ENCODE data around the gene MAML3. TPM values are rescaled to one million over a fixed set of nuclear protein-coding genes. Genes with fewer than 3 reads are reported as not detected.

Gene MAML3
- total RNA-seq, 1 experiment from 2014 or later = 0.89 TPM

- ChIA-PET CTCF (interaction anchor here (0.6 to 1.0 kb wide), 3 partner anchors 173 to 754 kb away, joined by 3 to 5 read pairs (median 3); no protein-coding TSS in a partner anchor), POLR2A (no interaction called here)
- intact Hi-C loops (cut with micrococcal nuclease) = no loop called here
- H3K4me3 Mint-ChIP-seq (ENCODE audit: unreplicated experiment) = no peak overlapping the region
- no peaks in the 10 kb centered on the region for H3K36me3 Mint-ChIP-seq (ENCODE audit: insufficient read depth, unreplicated experiment)
- no peak for DNase-seq (ENCODE audit: unreplicated experiment)
- H3K27ac Mint-ChIP-seq (ENCODE audit: low read depth, unreplicated experiment) = no peak overlapping the region
- TF ChIP-seq, protein P1, sequence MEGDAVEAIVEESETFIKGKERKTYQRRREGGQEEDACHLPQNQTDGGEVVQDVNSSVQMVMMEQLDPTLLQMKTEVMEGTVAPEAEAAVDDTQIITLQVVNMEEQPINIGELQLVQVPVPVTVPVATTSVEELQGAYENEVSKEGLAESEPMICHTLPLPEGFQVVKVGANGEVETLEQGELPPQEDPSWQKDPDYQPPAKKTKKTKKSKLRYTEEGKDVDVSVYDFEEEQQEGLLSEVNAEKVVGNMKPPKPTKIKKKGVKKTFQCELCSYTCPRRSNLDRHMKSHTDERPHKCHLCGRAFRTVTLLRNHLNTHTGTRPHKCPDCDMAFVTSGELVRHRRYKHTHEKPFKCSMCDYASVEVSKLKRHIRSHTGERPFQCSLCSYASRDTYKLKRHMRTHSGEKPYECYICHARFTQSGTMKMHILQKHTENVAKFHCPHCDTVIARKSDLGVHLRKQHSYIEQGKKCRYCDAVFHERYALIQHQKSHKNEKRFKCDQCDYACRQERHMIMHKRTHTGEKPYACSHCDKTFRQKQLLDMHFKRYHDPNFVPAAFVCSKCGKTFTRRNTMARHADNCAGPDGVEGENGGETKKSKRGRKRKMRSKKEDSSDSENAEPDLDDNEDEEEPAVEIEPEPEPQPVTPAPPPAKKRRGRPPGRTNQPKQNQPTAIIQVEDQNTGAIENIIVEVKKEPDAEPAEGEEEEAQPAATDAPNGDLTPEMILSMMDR (IDR thresholded peaks at IDR 0.05; ENCODE audit: unreplicated experiment) = no peak
- no peaks in the 10 kb centered on the region for H3K9me3 Mint-ChIP-seq (ENCODE audit: unreplicated experiment)
- H3K4me1 Mint-ChIP-seq (ENCODE audit: insufficient read depth, unreplicated experiment) = peaks cover 7% of the 10 kb centered on the region
- BruUV-seq (replicated peaks) = no TSS peak
- no peaks in the 10 kb centered on the region for H3K27me3 Mint-ChIP-seq (ENCODE audit: insufficient read depth, unreplicated experiment)
These were observed 72.2 kb downstream of the MAML3 start for GRCh38 chr4:140081641-140082390.

- BruUV-seq (replicated peaks) = no TSS peak
- TF ChIP-seq, protein P1 (IDR thresholded peaks at IDR 0.05; ENCODE audit: unreplicated experiment) = no peak
- Mint-ChIP-seq H3K36me3 (ENCODE audit: insufficient read depth, unreplicated experiment) (no peaks in the 10 kb centered on the region), H3K4me1 (ENCODE audit: insufficient read depth, unreplicated experiment) (peaks cover 7% of the 10 kb centered on the region), H3K27me3 (ENCODE audit: insufficient read depth, unreplicated experiment) (no peaks in the 10 kb centered on the region), H3K27ac (ENCODE audit: low read depth, unreplicated experiment) (no peak overlapping the region), H3K4me3 (ENCODE audit: unreplicated experiment) (no peak overlapping the region), H3K9me3 (ENCODE audit: unreplicated experiment) (no peaks in the 10 kb centered on the region)
- ChIA-PET POLR2A (no interaction called here), CTCF (interaction anchor here (1.0 kb wide), 1 partner anchor 174 kb away, joined by 5 read pairs; no protein-coding TSS in a partner anchor)
- intact Hi-C loops (cut with micrococcal nuclease) = no loop called here
- DNase-seq (ENCODE audit: unreplicated experiment) = no peak
These were observed 73.1 kb downstream of the MAML3 start for GRCh38 chr4:140080883-140081282.

DNA sequence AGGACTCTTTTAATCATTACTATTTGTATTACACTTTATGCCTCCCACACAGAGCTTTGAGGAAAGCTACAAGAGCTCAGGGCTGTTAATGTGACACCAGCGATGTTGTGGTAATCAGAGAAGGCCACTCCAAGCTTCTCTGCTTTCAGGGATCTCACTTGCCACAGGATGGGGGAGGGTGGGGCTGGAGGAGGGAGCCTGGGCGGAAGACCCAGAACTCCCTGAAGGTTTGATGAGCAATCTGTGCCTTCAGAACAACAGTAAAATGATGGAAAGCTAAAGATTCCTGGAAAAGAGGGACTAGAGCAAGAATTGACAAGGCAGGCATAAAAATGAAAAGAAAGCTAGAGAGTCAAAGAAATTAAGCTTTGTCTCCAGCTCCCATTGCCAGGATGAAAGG lies 75.6 kb downstream of the MAML3 start:
- Mint-ChIP-seq H3K36me3 (ENCODE audit: insufficient read depth, unreplicated experiment) (no peaks in the 10 kb centered on the region), H3K4me3 (ENCODE audit: unreplicated experiment) (no peak overlapping the region), H3K27ac (ENCODE audit: low read depth, unreplicated experiment) (no peak overlapping the region), H3K27me3 (ENCODE audit: insufficient read depth, unreplicated experiment) (no peaks in the 10 kb centered on the region), H3K4me1 (ENCODE audit: insufficient read depth, unreplicated experiment) (peaks cover 3% of the 10 kb centered on the region), H3K9me3 (ENCODE audit: unreplicated experiment) (no peaks in the 10 kb centered on the region)
- intact Hi-C loops (cut with micrococcal nuclease) = no loop called here
- no TSS peak for BruUV-seq (replicated peaks)
- POLR2A ChIA-PET = interaction anchor here (0.6 to 0.9 kb wide), 3 partner anchors 10 to 61 kb away, joined by 3 read pairs; no protein-coding TSS in a partner anchor
- no peak for DNase-seq (ENCODE audit: unreplicated experiment)
- TF ChIP-seq, protein P1 (IDR thresholded peaks at IDR 0.05; ENCODE audit: unreplicated experiment) = no peak
- CTCF ChIA-PET = interaction anchor here (0.6 to 0.8 kb wide), 2 partner anchors 248 to 763 kb away, joined by 3 read pairs; no protein-coding TSS in a partner anchor

DNA sequence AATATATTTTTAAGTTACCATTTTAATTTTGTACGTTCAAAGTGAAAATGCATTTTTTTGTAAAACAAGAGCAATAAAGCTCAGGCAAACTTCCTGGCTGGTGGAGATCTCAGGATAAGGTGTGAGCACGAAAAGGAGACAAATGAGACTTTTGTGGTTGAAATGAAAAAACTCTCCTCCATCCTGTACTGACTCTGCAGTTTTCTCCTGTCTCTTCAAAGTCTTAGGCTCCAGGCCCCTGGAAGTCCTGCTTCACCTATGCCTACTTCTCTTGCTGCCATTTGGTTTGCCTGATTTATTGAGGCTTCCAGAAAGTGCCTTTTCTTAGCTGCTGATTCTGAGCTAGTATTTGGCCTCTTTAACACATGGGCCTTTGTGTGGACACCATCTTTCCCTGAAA lies 77.7 kb downstream of the MAML3 start:
- TF ChIP-seq, protein P1 (IDR thresholded peaks at IDR 0.05; ENCODE audit: unreplicated experiment) = no peak
- H3K36me3 Mint-ChIP-seq (ENCODE audit: insufficient read depth, unreplicated experiment) = no peaks in the 10 kb centered on the region
- no peaks in the 10 kb centered on the region for H3K27me3 Mint-ChIP-seq (ENCODE audit: insufficient read depth, unreplicated experiment)
- CTCF ChIA-PET = interaction anchor here (0.6 kb wide), 1 partner anchor 22 kb away, joined by 3 read pairs; no protein-coding TSS in a partner anchor
- intact Hi-C loops (cut with micrococcal nuclease) = no loop called here
- DNase-seq (ENCODE audit: unreplicated experiment) = no peak
- no peak overlapping the region for H3K27ac Mint-ChIP-seq (ENCODE audit: low read depth, unreplicated experiment)
- no peak overlapping the region for H3K4me3 Mint-ChIP-seq (ENCODE audit: unreplicated experiment)
- POLR2A ChIA-PET = interaction anchor here (0.5 kb wide), 1 partner anchor 156 kb away, joined by 3 read pairs; no protein-coding TSS in a partner anchor
- peaks cover 5% of the 10 kb centered on the region for H3K4me1 Mint-ChIP-seq (ENCODE audit: insufficient read depth, unreplicated experiment)
- no TSS peak for BruUV-seq (replicated peaks)
- H3K9me3 Mint-ChIP-seq (ENCODE audit: unreplicated experiment) = no peaks in the 10 kb centered on the region
